ENCODE results near the gene BTBD2. TPM values are rescaled to one million over a fixed set of nuclear protein-coding genes. Genes with fewer than 3 reads are reported as not detected.

Gene BTBD2
- total RNA-seq, 1 donor from 2014 or later, result 57.3 TPM

DNA sequence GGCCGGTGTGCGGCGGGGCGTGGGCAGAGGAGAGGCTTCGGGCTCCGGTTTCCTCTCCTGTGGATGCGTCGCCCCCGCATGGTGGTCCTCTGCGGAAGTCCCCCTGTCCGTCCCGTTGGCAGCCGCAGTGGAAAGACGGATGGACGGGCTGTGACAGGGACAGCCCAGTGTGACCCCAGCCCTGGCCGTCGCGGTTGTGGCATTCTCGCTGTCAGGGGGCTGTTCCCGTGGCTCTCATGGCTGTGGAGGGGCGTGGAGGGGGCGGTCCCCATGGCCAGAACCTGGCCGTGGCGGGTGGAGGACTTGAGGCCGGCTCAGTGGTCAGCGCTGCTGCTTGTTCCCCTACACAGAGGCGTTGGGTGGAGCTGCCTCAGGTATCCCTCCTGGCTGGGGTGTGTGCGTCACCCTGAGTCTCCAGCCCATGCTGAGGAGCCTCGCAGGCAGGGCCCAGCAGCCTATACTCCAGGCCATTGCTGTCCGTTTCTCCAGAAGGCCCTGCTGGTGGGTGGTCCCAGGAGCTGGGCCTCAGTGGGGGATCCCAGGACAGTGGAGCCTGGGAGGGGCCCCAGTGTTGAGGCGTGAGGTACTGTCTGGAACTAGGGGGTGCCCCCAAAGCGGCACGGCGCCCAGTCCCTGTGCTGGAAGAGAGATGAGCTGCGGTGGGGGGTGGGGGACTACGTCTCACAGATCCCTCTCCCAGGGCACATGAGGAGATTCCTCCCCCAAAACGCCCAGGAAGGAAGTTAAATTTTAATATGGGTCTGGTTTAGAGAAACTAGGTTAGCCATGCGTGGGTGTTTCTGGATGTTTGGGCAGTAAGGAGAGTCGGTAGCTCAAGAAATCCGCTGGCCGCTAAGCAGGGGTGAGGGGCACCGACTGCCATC lies 54.3 kb downstream of the BTBD2 start:
- Mint-ChIP-seq H3K27me3 (no peaks in the 10 kb centered on the region), H3K36me3 (ENCODE audit: low read depth) (peaks cover 27% of the 10 kb centered on the region), H3K4me3 (no peak overlapping the region), H3K4me1 (peaks cover 22% of the 10 kb centered on the region), H3K27ac (no peak overlapping the region), H3K9me3 (no peaks in the 10 kb centered on the region)
- ATAC-seq (ENCODE audit: low read depth) (no peak), DNase-seq (no peak)
- TF ChIP-seq, protein P1, sequence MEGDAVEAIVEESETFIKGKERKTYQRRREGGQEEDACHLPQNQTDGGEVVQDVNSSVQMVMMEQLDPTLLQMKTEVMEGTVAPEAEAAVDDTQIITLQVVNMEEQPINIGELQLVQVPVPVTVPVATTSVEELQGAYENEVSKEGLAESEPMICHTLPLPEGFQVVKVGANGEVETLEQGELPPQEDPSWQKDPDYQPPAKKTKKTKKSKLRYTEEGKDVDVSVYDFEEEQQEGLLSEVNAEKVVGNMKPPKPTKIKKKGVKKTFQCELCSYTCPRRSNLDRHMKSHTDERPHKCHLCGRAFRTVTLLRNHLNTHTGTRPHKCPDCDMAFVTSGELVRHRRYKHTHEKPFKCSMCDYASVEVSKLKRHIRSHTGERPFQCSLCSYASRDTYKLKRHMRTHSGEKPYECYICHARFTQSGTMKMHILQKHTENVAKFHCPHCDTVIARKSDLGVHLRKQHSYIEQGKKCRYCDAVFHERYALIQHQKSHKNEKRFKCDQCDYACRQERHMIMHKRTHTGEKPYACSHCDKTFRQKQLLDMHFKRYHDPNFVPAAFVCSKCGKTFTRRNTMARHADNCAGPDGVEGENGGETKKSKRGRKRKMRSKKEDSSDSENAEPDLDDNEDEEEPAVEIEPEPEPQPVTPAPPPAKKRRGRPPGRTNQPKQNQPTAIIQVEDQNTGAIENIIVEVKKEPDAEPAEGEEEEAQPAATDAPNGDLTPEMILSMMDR (IDR thresholded peaks at IDR 0.05), result no peak
- POLR2A ChIA-PET, result interaction anchor here (1.6 kb wide), 1 partner anchor 19 kb away, joined by 3 read pairs; no protein-coding TSS in a partner anchor
- intact Hi-C loops (cut with micrococcal nuclease), result no loop called here
- CTCF ChIA-PET, result no interaction called here

DNA sequence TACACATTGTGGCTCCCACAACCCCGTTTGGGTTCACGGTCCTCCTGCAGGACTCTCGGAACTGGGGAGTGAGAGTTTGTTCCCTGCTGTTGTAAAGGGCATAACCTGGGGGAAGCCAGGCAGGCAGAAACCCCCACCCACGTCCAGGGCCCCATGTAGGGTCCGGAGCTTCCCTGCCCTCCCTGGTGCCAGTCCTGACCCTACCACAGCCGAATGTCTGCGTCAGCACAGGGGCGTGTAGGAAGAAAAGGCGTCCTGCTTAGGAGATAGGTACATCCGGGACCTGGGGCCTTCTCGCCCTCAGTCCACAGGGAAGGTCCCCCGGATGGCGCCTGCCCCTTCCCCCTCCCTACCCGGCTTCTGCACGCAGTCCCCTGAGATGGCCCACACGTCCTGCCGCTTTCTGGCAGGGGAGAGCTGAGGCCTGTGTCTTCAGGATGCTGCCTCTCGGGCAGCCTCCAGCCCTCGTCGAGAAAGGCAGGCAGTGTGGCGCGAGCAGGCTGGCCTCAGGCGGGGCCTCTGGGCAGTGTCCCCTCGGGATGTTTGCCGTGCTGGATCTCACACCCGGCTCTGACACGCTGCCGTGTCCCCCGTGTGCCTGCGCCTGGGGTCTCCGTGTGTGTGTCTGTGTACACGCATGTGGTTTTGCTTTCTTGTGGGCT lies 55.5 kb downstream of the BTBD2 start:
- no peak overlapping the region for H3K4me3 Mint-ChIP-seq
- ChIA-PET POLR2A (interaction anchor here (1.6 kb wide), 1 partner anchor 18 kb away, joined by 3 read pairs; no protein-coding TSS in a partner anchor), CTCF (no interaction called here)
- no peaks in the 10 kb centered on the region for H3K9me3 Mint-ChIP-seq
- intact Hi-C loops (cut with micrococcal nuclease), result no loop called here
- DNase-seq, result no peak
- H3K36me3 Mint-ChIP-seq (ENCODE audit: low read depth), result peaks cover 24% of the 10 kb centered on the region
- no peak overlapping the region for H3K27ac Mint-ChIP-seq
- ATAC-seq (ENCODE audit: low read depth), result no peak
- peaks cover 21% of the 10 kb centered on the region for H3K4me1 Mint-ChIP-seq
- no peaks in the 10 kb centered on the region for H3K27me3 Mint-ChIP-seq
- TF ChIP-seq, protein P1 (IDR thresholded peaks at IDR 0.05), result no peak

DNA sequence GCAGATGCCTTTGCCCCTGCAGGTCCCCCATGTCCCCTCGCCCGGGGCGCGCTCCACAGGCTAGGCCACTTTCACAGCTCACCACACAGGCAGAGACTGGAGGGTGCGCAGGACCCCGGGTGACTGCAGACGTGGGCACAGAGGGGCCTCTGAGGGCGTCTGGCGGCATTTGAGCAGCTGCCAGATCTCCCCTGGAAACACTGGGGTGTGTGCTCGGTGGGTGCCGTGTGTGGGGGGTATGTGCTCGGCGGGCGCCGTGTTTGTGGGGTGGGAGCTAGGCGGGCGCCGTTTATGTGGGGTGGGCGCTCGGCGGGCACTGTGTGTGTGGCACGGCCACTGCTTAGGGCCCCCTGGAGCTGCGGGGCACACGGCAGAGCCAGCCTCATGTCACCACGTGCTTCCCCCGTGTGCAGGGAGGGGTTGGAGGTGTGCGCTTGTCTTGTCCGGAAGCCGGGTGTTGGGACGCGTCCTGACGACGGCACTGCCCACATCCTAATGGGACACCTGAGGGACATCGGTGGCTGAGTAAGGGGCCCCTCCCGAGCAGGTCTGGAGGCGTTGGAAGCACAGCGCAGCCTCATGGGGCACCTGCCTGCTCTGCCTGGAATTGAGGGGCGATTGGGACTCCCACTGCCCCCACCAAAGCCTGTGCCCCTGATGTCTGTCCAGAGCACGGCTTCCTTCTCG lies 57.8 kb downstream of the BTBD2 start:
- ChIA-PET POLR2A (interaction anchor here (0.6 kb wide), 1 partner anchor 352 kb away, joined by 5 read pairs; the partner anchor contains the start of gene UQCR11), CTCF (no interaction called here)
- no peaks in the 10 kb centered on the region for H3K9me3 Mint-ChIP-seq
- H3K4me3 Mint-ChIP-seq, result no peak overlapping the region
- no peak overlapping the region for H3K27ac Mint-ChIP-seq
- H3K36me3 Mint-ChIP-seq (ENCODE audit: low read depth), result peaks cover 26% of the 10 kb centered on the region
- intact Hi-C loops (cut with micrococcal nuclease), result no loop called here
- H3K4me1 Mint-ChIP-seq, result peaks cover 21% of the 10 kb centered on the region
- TF ChIP-seq, protein P1 (IDR thresholded peaks at IDR 0.05), result no peak
- DNase-seq (no peak), ATAC-seq (ENCODE audit: low read depth) (no peak)
- no peaks in the 10 kb centered on the region for H3K27me3 Mint-ChIP-seq

DNA sequence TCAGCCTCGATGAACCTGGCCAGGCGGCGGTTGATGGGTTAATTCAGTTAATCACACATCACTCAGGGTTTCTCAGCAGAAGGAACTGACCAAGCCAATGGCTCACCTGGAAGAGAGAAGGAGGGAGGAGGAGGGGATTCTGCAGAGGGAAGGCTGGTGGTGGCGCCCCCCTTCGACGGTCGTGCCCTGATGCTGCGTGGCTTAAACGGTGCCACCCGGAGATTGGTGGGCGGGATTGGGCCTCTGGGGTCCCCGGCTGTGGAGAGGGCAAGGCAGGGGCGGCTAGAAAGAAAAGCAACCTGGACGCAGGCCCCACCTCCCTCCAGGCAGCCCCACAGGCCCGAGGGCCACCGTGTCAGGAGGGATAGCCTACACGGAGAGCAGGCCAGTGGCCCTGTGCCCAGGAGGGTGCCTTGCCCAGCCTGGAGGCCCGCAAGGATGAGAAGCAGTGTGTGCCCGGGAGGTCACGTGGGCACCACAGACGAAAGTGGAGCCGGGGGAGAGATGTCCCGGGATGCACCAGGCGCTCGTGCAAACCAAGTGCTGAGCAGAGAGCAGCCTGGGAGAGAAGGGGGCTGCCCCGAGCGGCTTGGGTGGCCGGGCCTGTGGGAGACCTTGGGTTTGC lies 58.5 kb downstream of the BTBD2 start:
- Mint-ChIP-seq H3K9me3 (no peaks in the 10 kb centered on the region), H3K4me1 (peaks cover 23% of the 10 kb centered on the region), H3K36me3 (ENCODE audit: low read depth) (peaks cover 29% of the 10 kb centered on the region), H3K27me3 (no peaks in the 10 kb centered on the region), H3K4me3 (no peak overlapping the region), H3K27ac (no peak overlapping the region)
- ATAC-seq (ENCODE audit: low read depth) (no peak), DNase-seq (no peak)
- POLR2A ChIA-PET, result no interaction called here
- CTCF ChIA-PET, result no interaction called here
- TF ChIP-seq, protein P1 (IDR thresholded peaks at IDR 0.05), result no peak
- intact Hi-C loops (cut with micrococcal nuclease), result no loop called here

Data from activated B cell treated with CpG ODN at 0.5 μM for 24 hours (primary cell).